ENCODE data around the gene BIN1. TPM values are rescaled to one million over a fixed set of nuclear protein-coding genes. Genes with fewer than 3 reads are reported as not detected.

The BIN1 gene
- total and polyA plus RNA-seq, 4 experiments from 2014 or later, result 99.4 to 163 (median 122) TPM

- no peaks in the 10 kb centered on the region for H3K36me3 Mint-ChIP-seq
- no peak for DNase-seq
- H3K9me3 ChIP-seq (ENCODE audit: control insufficient read depth in 1 of 2, low read length in 2 of 2), result no peaks in the 10 kb centered on the region
- intact Hi-C loops (cut with micrococcal nuclease), result no loop called here
- H3K27me3 ChIP-seq (ENCODE audit: insufficient read depth, low read length), result no peaks in the 10 kb centered on the region
- no peaks in the 10 kb centered on the region for H3K4me1 ChIP-seq (ENCODE audit: insufficient read depth, low read length)
- no peaks in the 10 kb centered on the region for H3K4me1 Mint-ChIP-seq
- H3K4me3 ChIP-seq (ENCODE audit: low read length in 2 of 2), result no peak overlapping the region
- no peaks in the 10 kb centered on the region for H3K36me3 ChIP-seq (ENCODE audit: insufficient read depth, low read length)
- peaks cover 22 to 24% of the 10 kb centered on the region in 2 donors for H3K27me3 Mint-ChIP-seq
- peak overlapping the region in 1 of 7 donors; percentile 44 for H3K27ac Mint-ChIP-seq
- H3K9me3 Mint-ChIP-seq, result peaks cover 0 to under 1% (median 0%) of the 10 kb centered on the region in 8 donors
- no peak overlapping the region for H3K4me3 Mint-ChIP-seq
- ChIA-PET POLR2A (ENCODE audit: partially characterized antibody) (no interaction called here), CTCF (ENCODE audit: partially characterized antibody) (no interaction called here)
- no peak overlapping the region for H3K27ac ChIP-seq (ENCODE audit: low read depth, low read length)
These were observed 91.6 kb downstream of the BIN1 start for GRCh38 chr2:127015106-127015910.

GRCh38 chr2:127014630-127015029, 92.3 kb downstream of the BIN1 start:
- Mint-ChIP-seq H3K27ac (no peak overlapping the region), H3K36me3 (no peaks in the 10 kb centered on the region), H3K4me3 (no peak overlapping the region), H3K9me3 (peaks cover 0 to 4% (median 0%) of the 10 kb centered on the region in 8 donors), H3K4me1 (no peaks in the 10 kb centered on the region), H3K27me3 (peaks cover 24 to 31% of the 10 kb centered on the region in 2 donors)
- H3K4me3 ChIP-seq (ENCODE audit: low read length in 2 of 2), result no peak overlapping the region
- no peaks in the 10 kb centered on the region for H3K36me3 ChIP-seq (ENCODE audit: insufficient read depth, low read length)
- H3K27ac ChIP-seq (ENCODE audit: low read depth, low read length), result no peak overlapping the region
- no peaks in the 10 kb centered on the region for H3K27me3 ChIP-seq (ENCODE audit: insufficient read depth, low read length)
- CTCF ChIA-PET (ENCODE audit: partially characterized antibody), result no interaction called here
- intact Hi-C loops (cut with micrococcal nuclease), result no loop called here
- H3K9me3 ChIP-seq (ENCODE audit: control insufficient read depth in 1 of 2, low read length in 2 of 2), result no peaks in the 10 kb centered on the region
- POLR2A ChIA-PET (ENCODE audit: partially characterized antibody), result no interaction called here
- no peaks in the 10 kb centered on the region for H3K4me1 ChIP-seq (ENCODE audit: insufficient read depth, low read length)
- no peak for DNase-seq

- H3K27me3 Mint-ChIP-seq, result peaks cover 25 to 32% of the 10 kb centered on the region in 2 donors
- no peak overlapping the region for H3K27ac Mint-ChIP-seq
- H3K4me1 Mint-ChIP-seq, result no peaks in the 10 kb centered on the region
- no peaks in the 10 kb centered on the region for H3K4me1 ChIP-seq (ENCODE audit: insufficient read depth, low read length)
- DNase-seq, result no peak
- H3K9me3 ChIP-seq (ENCODE audit: control insufficient read depth in 1 of 2, low read length in 2 of 2), result no peaks in the 10 kb centered on the region
- ChIA-PET CTCF (ENCODE audit: partially characterized antibody) (no interaction called here), POLR2A (ENCODE audit: partially characterized antibody) (no interaction called here)
- no peaks in the 10 kb centered on the region for H3K27me3 ChIP-seq (ENCODE audit: insufficient read depth, low read length)
- no peak overlapping the region for H3K27ac ChIP-seq (ENCODE audit: low read depth, low read length)
- no peak overlapping the region for H3K4me3 Mint-ChIP-seq
- no peak overlapping the region for H3K4me3 ChIP-seq (ENCODE audit: low read length in 2 of 2)
- no peaks in the 10 kb centered on the region for H3K36me3 Mint-ChIP-seq
- H3K9me3 Mint-ChIP-seq, result peaks cover 0 to 4% (median 0%) of the 10 kb centered on the region in 8 donors
- H3K36me3 ChIP-seq (ENCODE audit: insufficient read depth, low read length), result no peaks in the 10 kb centered on the region
- intact Hi-C loops (cut with micrococcal nuclease), result no loop called here
These were observed 92.7 kb downstream of the BIN1 start for GRCh38 chr2:127014224-127014623.

DNA sequence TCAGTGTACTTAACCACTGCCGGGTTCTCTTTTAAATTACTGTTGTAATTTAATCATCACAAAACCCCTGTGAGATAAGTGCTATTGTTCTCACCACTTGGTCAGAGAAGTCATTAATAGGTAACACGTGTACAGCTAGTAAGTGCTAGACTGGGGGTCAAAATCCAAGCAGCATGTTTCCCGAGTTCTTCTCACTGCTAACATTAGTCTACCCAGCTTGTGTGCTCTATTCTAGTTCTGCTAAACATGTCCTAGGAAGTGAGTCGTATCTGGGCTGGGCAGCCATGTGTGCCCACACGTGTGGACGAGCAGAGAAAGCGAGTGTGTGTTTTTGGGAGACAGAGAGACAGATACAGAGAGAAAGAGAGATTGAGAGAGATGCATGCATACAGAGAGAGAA, 94.1 kb downstream of the BIN1 start:
- intact Hi-C loops (cut with micrococcal nuclease), result no loop called here

GRCh38 chr2:127012215-127012614, 94.7 kb downstream of the BIN1 start:
- no peaks in the 10 kb centered on the region for H3K4me1 ChIP-seq (ENCODE audit: insufficient read depth, low read length)

More for the DNA sequence above, 94.1 kb downstream of the BIN1 start:
- Mint-ChIP-seq H3K27me3 (peaks cover 31 to 38% of the 10 kb centered on the region in 2 donors), H3K36me3 (no peaks in the 10 kb centered on the region), H3K9me3 (peaks cover 0 to 4% (median 0%) of the 10 kb centered on the region in 8 donors), H3K4me1 (no peaks in the 10 kb centered on the region), H3K4me3 (no peak overlapping the region), H3K27ac (no peak overlapping the region)
- H3K4me3 ChIP-seq (ENCODE audit: low read length in 2 of 2), result no peak overlapping the region
- H3K27ac ChIP-seq (ENCODE audit: low read depth, low read length), result no peak overlapping the region
- H3K9me3 ChIP-seq (ENCODE audit: control insufficient read depth in 1 of 2, low read length in 2 of 2), result no peaks in the 10 kb centered on the region
- H3K27me3 ChIP-seq (ENCODE audit: insufficient read depth, low read length), result no peaks in the 10 kb centered on the region
- CTCF ChIA-PET (ENCODE audit: partially characterized antibody), result no interaction called here
- POLR2A ChIA-PET (ENCODE audit: partially characterized antibody), result no interaction called here
- H3K4me1 ChIP-seq (ENCODE audit: insufficient read depth, low read length), result no peaks in the 10 kb centered on the region
- DNase-seq, result no peak
- H3K36me3 ChIP-seq (ENCODE audit: insufficient read depth, low read length), result no peaks in the 10 kb centered on the region

DNA sequence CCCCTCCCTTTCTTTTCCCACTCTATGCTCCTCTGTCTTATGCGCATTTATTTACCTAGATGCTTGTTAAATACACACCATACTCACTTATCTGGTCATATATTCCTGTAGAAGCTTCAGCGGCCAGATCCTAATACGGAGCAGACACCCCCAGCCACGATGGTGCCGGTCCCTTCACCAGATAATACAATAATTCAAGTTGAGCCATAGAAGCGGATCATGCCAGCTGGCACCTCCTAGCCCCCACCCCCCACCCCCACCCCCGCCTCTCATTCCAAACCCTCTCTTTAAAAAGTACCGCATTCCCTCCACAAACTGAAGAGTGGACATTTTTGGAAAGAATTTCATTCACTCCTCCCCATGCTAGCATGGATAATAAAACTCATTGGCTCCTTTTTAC, 95.2 kb downstream of the BIN1 start:
- CTCF ChIA-PET (ENCODE audit: partially characterized antibody), result no interaction called here
- H3K27me3 Mint-ChIP-seq, result peaks cover 27 to 35% of the 10 kb centered on the region in 2 donors

More at GRCh38 chr2:127012215-127012614, 94.7 kb downstream of the BIN1 start:
- POLR2A ChIA-PET (ENCODE audit: partially characterized antibody), result no interaction called here
- Mint-ChIP-seq H3K4me1 (no peaks in the 10 kb centered on the region), H3K36me3 (no peaks in the 10 kb centered on the region), H3K27ac (no peak overlapping the region), H3K9me3 (peaks cover 0 to 4% (median 0%) of the 10 kb centered on the region in 8 donors), H3K27me3 (peaks cover 27 to 35% of the 10 kb centered on the region in 2 donors), H3K4me3 (no peak overlapping the region)
- no peaks in the 10 kb centered on the region for H3K27me3 ChIP-seq (ENCODE audit: insufficient read depth, low read length)
- CTCF ChIA-PET (ENCODE audit: partially characterized antibody), result no interaction called here
- H3K4me3 ChIP-seq (ENCODE audit: low read length in 2 of 2), result no peak overlapping the region
- H3K27ac ChIP-seq (ENCODE audit: low read depth, low read length), result no peak overlapping the region
- H3K36me3 ChIP-seq (ENCODE audit: insufficient read depth, low read length), result no peaks in the 10 kb centered on the region
- no peak for DNase-seq
- intact Hi-C loops (cut with micrococcal nuclease), result no loop called here
- no peaks in the 10 kb centered on the region for H3K9me3 ChIP-seq (ENCODE audit: control insufficient read depth in 1 of 2, low read length in 2 of 2)

GRCh38 chr2:127011231-127011661, 95.7 kb downstream of the BIN1 start:
- Histone ChIP-seq H3K27me3 (ENCODE audit: insufficient read depth, low read length) (no peaks in the 10 kb centered on the region), H3K4me1 (ENCODE audit: insufficient read depth, low read length) (no peaks in the 10 kb centered on the region), H3K36me3 (ENCODE audit: insufficient read depth, low read length) (no peaks in the 10 kb centered on the region), H3K4me3 (ENCODE audit: low read length in 2 of 2) (no peak overlapping the region), H3K27ac (ENCODE audit: low read depth, low read length) (no peak overlapping the region), H3K9me3 (ENCODE audit: control insufficient read depth in 1 of 2, low read length in 2 of 2) (no peaks in the 10 kb centered on the region)
- CTCF ChIA-PET (ENCODE audit: partially characterized antibody), result no interaction called here
- no peaks in the 10 kb centered on the region for H3K4me1 Mint-ChIP-seq
- H3K27me3 Mint-ChIP-seq, result peaks cover 27 to 35% of the 10 kb centered on the region in 2 donors
- DNase-seq, result no peak
- POLR2A ChIA-PET (ENCODE audit: partially characterized antibody), result no interaction called here
- H3K9me3 Mint-ChIP-seq, result peaks cover 0 to 4% (median 0%) of the 10 kb centered on the region in 8 donors
- intact Hi-C loops (cut with micrococcal nuclease), result no loop called here
- H3K27ac Mint-ChIP-seq, result no peak overlapping the region
- no peak overlapping the region for H3K4me3 Mint-ChIP-seq
- H3K36me3 Mint-ChIP-seq, result no peaks in the 10 kb centered on the region

More for the DNA sequence above, 95.2 kb downstream of the BIN1 start:
- intact Hi-C loops (cut with micrococcal nuclease), result no loop called here
- H3K36me3 Mint-ChIP-seq, result no peaks in the 10 kb centered on the region
- POLR2A ChIA-PET (ENCODE audit: partially characterized antibody), result no interaction called here
- no peaks in the 10 kb centered on the region for H3K4me1 Mint-ChIP-seq
- DNase-seq, result no peak
- H3K27ac Mint-ChIP-seq, result no peak overlapping the region
- no peaks in the 10 kb centered on the region for H3K4me1 ChIP-seq (ENCODE audit: insufficient read depth, low read length)
- no peaks in the 10 kb centered on the region for H3K27me3 ChIP-seq (ENCODE audit: insufficient read depth, low read length)
- no peaks in the 10 kb centered on the region for H3K36me3 ChIP-seq (ENCODE audit: insufficient read depth, low read length)
- H3K4me3 ChIP-seq (ENCODE audit: low read length in 2 of 2), result no peak overlapping the region
- H3K9me3 ChIP-seq (ENCODE audit: control insufficient read depth in 1 of 2, low read length in 2 of 2), result no peaks in the 10 kb centered on the region
- no peak overlapping the region for H3K4me3 Mint-ChIP-seq
- no peak overlapping the region for H3K27ac ChIP-seq (ENCODE audit: low read depth, low read length)
- peaks cover 0 to 4% (median 0%) of the 10 kb centered on the region in 8 donors for H3K9me3 Mint-ChIP-seq
